ENCODE data around the gene PDLIM7.

Gene PDLIM7

GRCh38 chr5:177442066-177442826 lies 55.2 kb downstream of the PDLIM7 start:
- no peak for DNase-seq

- no peak for DNase-seq
Observed at GRCh38 chr5:177440990-177441780, 56.2 kb downstream of the PDLIM7 start.

GRCh38 chr5:177440211-177440989 lies 57.0 kb downstream of the PDLIM7 start:
- DNase-seq = no peak

- no peak for DNase-seq
Observed at GRCh38 chr5:177439518-177440053, 57.8 kb downstream of the PDLIM7 start.

- DNase-seq = no peak
Observed at GRCh38 chr5:177438468-177438867, 58.9 kb downstream of the PDLIM7 start.

GRCh38 chr5:177437623-177438022 lies 59.8 kb downstream of the PDLIM7 start:
- DNase-seq = no peak

- DNase-seq = no peak
Observed at GRCh38 chr5:177435847-177436536, 61.4 kb downstream of the PDLIM7 start.

GRCh38 chr5:177434942-177435738 lies 62.3 kb downstream of the PDLIM7 start:
- DNase-seq = no peak

GRCh38 chr5:177434437-177434836 lies 63.0 kb downstream of the PDLIM7 start:
- DNase-seq = no peak

GRCh38 chr5:177433658-177434217 lies 63.7 kb downstream of the PDLIM7 start:
- no peak for DNase-seq
